CD4-positive, alpha-beta T cell treated with Interferon gamma for 1 hour (primary cell): ENCODE results near the gene TMEM239.
"Not testable (repeated sequence)": the region's sequence is repeated elsewhere in the genome, so short reads cannot be mapped to it uniquely, and the experiment has no call there.

Source experiments
- DNase-seq: peaks from one replicate; pipeline ENCODE4 v3.0.0-alpha.2; 2020

Gene TMEM239

DNA sequence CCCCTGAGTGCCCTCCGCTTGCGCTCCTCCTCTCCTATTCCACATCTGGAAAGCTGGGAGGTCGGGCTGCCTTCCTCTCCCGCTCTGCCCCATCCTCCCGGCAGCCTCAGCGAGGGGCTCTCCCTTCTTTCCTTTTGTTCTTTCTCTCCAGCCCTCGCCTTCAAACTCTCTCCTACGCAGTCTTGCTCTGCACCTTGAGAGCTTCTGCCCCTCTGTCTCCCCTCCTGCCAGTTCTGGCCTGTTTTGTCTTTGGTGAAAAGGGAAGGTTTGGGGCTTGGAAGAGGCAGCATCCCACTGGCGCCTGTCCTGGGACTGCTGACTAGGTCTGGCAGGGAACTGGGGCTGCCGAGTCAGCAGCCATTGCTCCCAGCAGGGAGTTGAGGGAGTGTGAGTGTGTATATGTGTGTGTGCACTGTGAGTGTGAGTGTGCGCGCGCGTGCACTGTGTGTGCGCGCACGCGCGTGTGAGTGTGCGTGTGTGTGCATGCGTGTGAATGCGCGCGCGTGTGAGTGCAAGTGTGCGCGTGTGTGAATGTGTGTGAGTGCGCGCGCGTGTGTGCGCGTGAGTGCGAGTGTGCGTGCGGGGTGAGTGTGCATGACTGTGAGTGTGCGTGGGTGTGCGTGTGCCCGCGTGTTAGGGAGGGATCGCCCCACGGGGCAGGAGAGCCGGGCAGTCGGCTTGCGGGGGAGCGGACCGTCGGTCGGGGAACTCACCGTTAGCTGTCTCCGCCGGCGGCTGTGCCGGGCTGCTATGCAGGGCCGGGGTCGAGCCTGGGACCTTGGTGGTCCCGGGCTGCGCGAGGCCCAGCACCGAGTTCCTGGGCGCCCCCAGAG, 16.3 kb upstream of the TMEM239 start:
- DNase-seq = no peak

DNA sequence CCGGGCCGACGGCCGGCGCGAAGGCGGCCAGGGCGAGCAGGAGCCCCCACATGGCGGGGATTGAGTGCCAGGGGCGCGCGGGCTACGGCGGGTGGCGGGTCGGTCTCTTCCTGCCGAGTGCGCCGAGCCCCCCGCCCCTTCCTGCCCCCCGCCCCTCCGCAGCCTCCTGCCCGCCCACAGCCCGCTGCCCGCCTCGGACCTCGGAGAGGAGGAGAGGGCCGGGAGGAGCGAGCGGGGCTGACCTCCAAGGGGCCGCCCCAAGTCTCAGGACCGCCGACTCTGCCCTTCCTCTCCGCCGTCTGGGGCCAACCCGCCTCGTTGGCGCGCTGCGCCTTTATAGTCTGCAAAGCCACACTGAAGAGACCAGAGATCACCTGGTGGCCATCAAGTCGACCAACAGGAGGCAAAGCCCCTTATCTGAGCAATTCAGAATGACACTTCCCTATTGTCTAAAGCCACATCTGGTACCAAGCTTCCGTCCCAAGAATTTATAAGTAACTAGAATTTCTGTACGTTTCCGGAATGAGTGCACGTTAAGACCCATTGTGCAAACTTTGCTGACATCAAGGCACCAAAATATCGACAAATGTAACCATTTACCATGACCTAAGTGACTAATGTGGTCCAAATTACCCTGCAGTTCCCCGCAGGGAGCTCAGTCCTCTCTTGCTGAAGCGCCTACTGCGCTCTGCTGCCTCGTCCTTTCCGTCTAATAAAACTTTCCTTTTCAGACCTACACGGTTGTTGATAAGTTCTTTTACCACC, 15.5 kb upstream of the TMEM239 start, which contains the start of gene CPXM1:
CPXM1 (minus strand) TSS at position 107 of the 765 bp plus-strand sequence; CDS start at position 52, 55 bp downstream.
- no peak for DNase-seq

- no peak for DNase-seq
Measured at GRCh38 chr20:2801286-2801728, 14.9 kb upstream of the TMEM239 start.

GRCh38 chr20:2804041-2804828, 11.9 kb upstream of the TMEM239 start:
- no peak for DNase-seq

DNA sequence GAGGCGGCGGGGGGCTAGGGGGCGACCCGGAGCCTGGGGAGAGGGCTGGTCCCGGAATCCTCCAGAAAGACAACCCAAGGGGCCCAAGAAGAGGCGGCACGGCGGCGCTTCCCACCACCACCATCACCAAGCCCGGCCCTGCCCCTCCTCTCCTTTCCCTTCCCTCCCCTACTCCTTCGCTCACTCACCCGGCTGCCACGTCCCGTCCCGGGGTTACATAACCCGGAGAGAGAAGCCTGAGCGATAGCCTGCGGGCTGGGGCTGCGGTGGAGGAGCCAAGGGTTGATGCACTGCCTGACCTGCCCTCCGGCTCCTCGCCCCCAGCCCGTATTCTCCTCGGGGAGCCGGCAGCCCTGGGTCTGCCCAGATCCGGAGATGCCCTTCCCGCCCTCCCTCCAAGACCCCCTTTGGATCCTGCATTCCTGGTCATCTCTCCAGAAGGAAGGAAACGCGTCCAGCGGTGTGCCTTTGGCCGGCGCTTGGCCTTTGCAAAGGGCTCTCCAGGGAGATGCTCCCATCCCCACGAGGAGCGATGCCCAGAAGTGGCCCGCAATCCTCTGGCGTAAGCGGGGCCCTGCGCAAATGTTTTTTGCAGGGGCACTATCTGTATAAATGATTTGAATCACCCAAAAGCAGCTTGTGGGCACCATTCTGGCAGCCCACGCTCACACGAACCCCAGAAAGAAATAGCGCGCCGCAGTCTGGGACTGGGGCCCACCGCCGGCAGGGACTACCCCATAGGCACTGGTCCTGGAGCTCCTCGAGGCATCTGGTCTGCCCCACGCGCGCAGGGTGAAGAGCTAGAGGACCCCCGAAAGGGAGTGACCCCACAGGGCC, 11.1 kb upstream of the TMEM239 start:
- no peak for DNase-seq

DNA sequence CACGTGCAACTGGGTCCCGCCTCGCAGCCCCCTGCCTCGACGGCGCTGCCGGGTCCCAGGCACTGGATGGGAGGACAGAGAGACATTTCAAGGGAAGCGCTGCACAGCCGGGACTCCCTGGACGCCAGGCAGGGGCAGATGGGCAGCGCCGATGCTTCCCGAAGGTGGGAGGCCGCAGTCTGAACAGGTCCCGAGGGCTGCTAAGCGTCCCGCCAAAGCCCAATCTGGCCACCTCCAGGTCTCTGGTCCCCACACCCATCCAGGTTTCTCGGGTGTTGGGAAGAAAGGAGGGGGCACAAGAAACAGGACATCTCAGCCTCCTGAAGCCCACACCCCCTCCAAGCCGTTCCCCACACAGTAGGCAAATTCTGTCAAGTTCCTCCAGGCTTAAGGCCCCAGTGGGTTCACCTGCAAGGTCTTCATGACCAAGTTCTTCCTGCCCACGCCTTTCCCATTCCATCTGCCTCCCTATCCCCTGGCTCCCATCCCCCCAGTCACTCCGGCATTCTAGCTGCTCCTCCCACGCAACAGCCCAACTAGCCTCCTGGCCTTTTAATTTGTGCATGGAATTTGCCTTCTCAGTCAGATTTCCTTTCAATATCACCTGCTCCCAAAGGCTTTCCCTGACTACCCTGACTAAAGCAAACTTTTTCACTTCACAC, 10.3 kb upstream of the TMEM239 start:
- no peak for DNase-seq

GRCh38 chr20:2806351-2806701, 9.8 kb upstream of the TMEM239 start:
- DNase-seq = no peak

DNA sequence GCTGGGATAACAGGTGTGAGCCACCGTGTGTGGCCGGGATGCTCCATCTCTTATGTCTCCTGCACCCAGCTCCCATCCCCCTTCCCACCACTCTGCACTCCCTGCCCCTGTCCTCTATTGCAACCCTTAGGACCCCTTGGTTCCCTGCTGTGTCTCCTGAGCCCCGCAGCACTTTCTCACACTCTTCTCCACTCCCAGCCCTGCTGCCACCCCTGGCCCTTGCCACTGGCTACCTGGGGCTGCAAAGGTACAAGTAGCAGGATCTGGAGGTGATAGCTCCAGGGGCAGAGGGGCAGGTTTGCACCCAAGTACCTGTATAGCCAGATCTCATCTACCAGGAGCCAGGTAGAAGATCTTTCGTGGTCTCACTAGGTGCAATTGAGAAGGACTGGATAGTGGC, 9.1 kb upstream of the TMEM239 start:
- no peak for DNase-seq

DNA sequence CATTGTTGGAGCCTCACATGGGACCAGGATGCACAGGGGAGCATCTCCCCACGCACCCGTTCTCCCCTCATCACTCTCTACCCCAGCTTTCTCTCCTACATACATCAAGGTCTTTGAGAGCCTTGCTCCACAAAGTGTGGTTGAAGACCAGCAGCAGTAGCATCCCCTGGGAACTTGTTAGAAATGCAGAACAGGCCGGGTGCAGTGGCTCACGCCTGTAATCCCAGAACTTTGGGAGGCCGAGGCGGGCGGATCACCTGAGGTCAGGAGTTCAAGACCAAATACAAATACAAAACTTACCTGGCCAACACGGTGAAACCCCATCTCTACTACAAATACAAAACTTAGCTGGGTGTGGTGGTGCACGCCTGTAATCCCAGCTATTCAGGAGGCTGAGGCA, 8.2 kb upstream of the TMEM239 start:
- not testable (repeated sequence) for DNase-seq

- no peak for DNase-seq
Measured at GRCh38 chr20:2809690-2810089, 6.5 kb upstream of the TMEM239 start.

GRCh38 chr20:2812189-2812588, 4.0 kb upstream of the TMEM239 start:
- no peak for DNase-seq

- no peak for DNase-seq
Measured at GRCh38 chr20:2814076-2814475, 2.1 kb upstream of the TMEM239 start.

- DNase-seq = no peak
Measured at GRCh38 chr20:2814587-2815051, 1.5 kb upstream of the TMEM239 start, which contains the start of gene C20orf141. TSS of gene C20orf141 (plus strand) at chr20:2814987. CDS start at chr20:2815185, 198 bp downstream.

DNA sequence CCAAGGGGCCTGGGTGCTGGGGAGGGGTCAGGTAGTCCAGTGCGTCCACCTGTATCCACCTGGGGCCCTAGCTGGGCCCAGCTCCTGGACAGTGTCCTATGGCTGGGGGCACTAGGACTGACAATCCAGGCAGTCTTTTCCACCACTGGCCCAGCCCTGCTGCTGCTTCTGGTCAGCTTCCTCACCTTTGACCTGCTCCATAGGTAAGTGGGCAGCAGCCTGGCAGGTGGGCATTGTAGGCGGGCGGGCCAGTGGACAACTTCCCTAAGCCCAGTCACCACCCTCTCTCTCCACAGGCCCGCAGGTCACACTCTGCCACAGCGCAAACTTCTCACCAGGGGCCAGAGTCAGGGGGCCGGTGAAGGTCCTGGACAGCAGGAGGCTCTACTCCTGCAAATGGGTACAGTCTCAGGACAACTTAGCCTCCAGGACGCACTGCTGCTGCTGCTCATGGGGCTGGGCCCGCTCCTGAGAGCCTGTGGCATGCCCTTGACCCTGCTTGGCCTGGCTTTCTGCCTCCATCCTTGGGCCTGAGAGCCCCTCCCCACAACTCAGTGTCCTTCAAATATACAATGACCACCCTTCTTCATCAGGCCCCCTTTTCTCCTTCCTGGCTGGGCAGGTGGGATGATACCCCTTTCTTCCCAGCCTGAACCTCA, 793 bp upstream of the TMEM239 start:
- DNase-seq = no peak

- no peak for DNase-seq
Measured at GRCh38 chr20:2816583-2817340, 598 bp downstream of the TMEM239 start.

DNA sequence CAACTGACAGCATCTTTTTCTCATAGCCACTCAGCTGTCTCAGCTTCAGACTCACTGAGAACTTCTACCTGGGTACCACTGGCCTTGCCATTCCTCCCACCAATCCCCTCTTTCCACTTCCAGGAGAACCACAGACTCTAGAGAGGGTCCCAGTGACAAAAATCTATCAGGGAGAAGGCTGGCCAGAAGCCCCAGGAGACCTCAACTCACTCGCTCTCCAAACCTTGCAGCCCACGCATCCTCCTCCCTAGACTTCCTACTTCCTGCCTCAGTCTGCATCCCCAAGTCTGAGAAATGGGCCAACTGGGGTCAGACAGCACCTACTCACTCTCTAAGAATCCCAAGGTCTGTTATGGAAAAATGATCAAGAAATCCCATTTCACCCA, 1.2 kb downstream of the TMEM239 start:
- DNase-seq = no peak

DNA sequence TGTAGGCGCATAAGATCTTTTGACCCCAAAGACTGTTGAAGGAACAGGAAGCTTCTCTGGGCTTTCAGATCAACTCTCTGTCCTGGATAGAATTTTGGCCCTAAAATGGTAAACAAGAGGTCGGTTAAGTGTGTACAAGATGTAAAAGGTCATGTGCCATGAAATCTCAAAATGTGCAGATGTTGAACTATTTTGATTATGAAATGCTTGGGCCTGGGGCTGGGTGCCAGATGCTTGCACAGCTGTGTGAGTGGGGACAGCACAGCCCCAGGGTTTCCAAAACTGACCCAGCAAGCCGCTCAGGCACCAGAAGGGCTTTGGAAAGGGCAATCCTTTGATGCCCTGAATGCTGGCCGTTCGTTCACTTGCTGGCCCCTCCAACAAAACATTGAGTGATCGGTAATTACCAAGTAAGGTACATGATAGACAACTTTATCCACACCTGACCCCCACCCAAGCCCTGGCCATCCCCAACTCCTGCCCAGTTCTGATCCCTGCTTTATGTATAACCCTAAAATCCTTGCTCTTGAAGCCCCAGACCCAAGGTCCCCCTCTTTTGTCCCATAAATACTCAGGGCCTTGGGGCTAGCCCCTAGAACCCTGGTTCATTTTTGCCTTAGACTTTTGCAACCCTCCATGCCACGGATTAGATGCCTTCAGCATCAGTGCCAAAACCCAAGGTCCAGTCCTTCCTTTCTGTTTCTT, 1.9 kb downstream of the TMEM239 start:
- DNase-seq = no peak

GRCh38 chr20:2820084-2820895, 4.1 kb downstream of the TMEM239 start:
- DNase-seq = no peak
